ENCODE measurements around the gene CDH13. TPM values are rescaled to one million over a fixed set of nuclear protein-coding genes. Genes with fewer than 3 reads are reported as not detected.

CDH13 gene
- total and polyA plus RNA-seq, 2 donors (not counting 3 experiments of a cell fraction or from before 2014, with no cell fraction given) = 96.6 to 124 TPM

DNA sequence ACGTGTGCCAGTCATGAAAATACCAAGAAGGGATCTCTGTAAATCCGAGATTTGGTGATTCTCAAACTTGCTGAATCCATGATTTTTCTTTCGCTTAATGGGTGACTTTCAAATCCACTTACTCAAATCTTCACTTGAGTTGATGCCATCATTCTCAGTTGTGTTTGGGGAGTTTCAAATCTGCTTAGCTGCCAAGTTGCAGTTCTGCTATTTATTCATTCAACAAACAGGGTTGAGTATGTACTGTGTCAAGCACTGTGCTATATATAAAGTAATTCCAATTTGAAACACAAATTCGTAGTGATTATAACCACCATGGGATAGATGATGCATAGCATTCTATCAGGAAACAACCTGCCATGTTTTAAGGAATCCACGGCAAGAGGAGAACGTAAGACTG, 394.3 kb downstream of the CDH13 start:
- Histone ChIP-seq H3K9ac (replicated peaks; ENCODE audit: extremely low read depth, insufficient read depth, low read length) (no peak overlapping the region), H3K4me1 (ENCODE audit: control insufficient read depth, extremely low read depth, insufficient read depth, low read length) (peaks cover 11% of the 10 kb centered on the region), H3K9me1 (replicated peaks; ENCODE audit: control insufficient read depth, extremely low read depth, insufficient read depth, low read length) (no peaks in the 10 kb centered on the region), H2AFZ (ENCODE audit: low read depth, low read length) (no peak overlapping the region), H3K79me2 (ENCODE audit: control insufficient read depth, insufficient read depth, low read length) (no peaks in the 10 kb centered on the region), H3K27me3 (ENCODE audit: control insufficient read depth in 2 of 2, insufficient read depth in 2 of 2, low read length in 2 of 2) (no peaks in the 10 kb centered on the region), H4K20me1 (replicated peaks; ENCODE audit: control insufficient read depth, extremely low read depth, insufficient read depth, low read length) (no peaks in the 10 kb centered on the region), H3K4me2 (ENCODE audit: insufficient read depth, low read length) (no peak overlapping the region), H3K36me3 (ENCODE audit: control insufficient read depth in 2 of 2, extremely low read depth in 1 of 2, insufficient read depth in 2 of 2, low read length in 2 of 2) (no peaks in the 10 kb centered on the region), H3K9me3 (replicated peaks; ENCODE audit: control insufficient read depth, insufficient read depth, low read length) (no peaks in the 10 kb centered on the region), H3K4me3 (replicated peaks in 1 of 3; ENCODE audit: insufficient read depth in 1 of 3, low read depth in 1 of 3, low read length in 3 of 3) (no peak overlapping the region), H3K27ac (ENCODE audit: insufficient read depth, low read depth, low read length) (no peak overlapping the region)
- no TSS peak for BruUV-seq (replicated peaks)
- TF ChIP-seq, protein P1, sequence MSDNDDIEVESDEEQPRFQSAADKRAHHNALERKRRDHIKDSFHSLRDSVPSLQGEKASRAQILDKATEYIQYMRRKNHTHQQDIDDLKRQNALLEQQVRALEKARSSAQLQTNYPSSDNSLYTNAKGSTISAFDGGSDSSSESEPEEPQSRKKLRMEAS (IDR thresholded peaks at IDR 0.05; ENCODE audit: insufficient read depth, insufficient read length) = no peak
- no peak for TF ChIP-seq JUN (IDR thresholded peaks at IDR 0.05; ENCODE audit: borderline replicate concordance, insufficient read depth, insufficient read length, low read depth)
- TF ChIP-seq POLR2AphosphoS5 (IDR thresholded peaks at IDR 0.05; ENCODE audit: insufficient read depth, low read depth, low read length) = no peak
- no peak for TF ChIP-seq CTCF (IDR thresholded peaks at IDR 0.05; ENCODE audit: extremely low read depth in 1 of 2, insufficient read depth in 1 of 2, low read depth in 1 of 2, low read length in 2 of 2)
- no peak for TF ChIP-seq MYC (IDR thresholded peaks at IDR 0.05; ENCODE audit: low read depth, low read length)
- no peak for TF ChIP-seq FOS (IDR thresholded peaks at IDR 0.05; ENCODE audit: borderline replicate concordance, insufficient read depth, low read length)
- no peak for TF ChIP-seq EZH2 (IDR thresholded peaks at IDR 0.05; ENCODE audit: borderline replicate concordance, low read depth, low read length, severe bottlenecking)
- TF ChIP-seq POLR2A (IDR thresholded peaks at IDR 0.05; ENCODE audit: low read depth, low read length) = no peak
- TF ChIP-seq GATA2 (IDR thresholded peaks at IDR 0.05; ENCODE audit: insufficient read depth, insufficient read length, low read depth, low read length) = no peak
- CTCF ChIA-PET = interaction anchor here (1.0 kb wide), 1 partner anchor 15 kb away, joined by 3 read pairs; no protein-coding TSS in a partner anchor
- no peak for FAIRE-seq
- dilution Hi-C loops (cut with MboI; ENCODE audit: extremely low pct_ligation_motif_present, low sequenced_read_pairs) = no loop called here
- intact Hi-C loops (cut with micrococcal nuclease) = no loop called here
- no peak for DNase-seq (ENCODE audit: low read depth, low spot score)
- POLR2A ChIA-PET = no interaction called here

Data from endothelial cell of umbilical vein (primary cell).